Activated B cell treated with CpG ODN at 0.5 μM for 24 hours (primary cell): ENCODE data around the gene MSL3B.

Experiments
- ATAC-seq: fragments of 200-7000 bp; cut with Tn5 transposase; one replicate; pipeline ENCODE4 v1.10.0; 2021; ENCODE audit warnings: low read depth, mild to moderate bottlenecking, moderate library complexity
- CTCF ChIA-PET: fragments of 350-600 bp; sonication (Branson Sonifier 250); formaldehyde crosslinking; loops from one replicate; lab custom pipeline; 2021; ENCODE audit warnings: antibody characterized with exemption; lab: Charles Lee
- POLR2A ChIA-PET: fragments of 350-600 bp; sonication (Branson Sonifier 250); formaldehyde crosslinking; loops from one replicate; lab custom pipeline; 2021; ENCODE audit warnings: antibody characterized with exemption; lab: Charles Lee
- DNase-seq: peaks from one replicate; pipeline ENCODE4 v3.0.0; 2022
- H3K27ac Mint-ChIP-seq: one replicate; pipeline ENCODE4 v1.8.0; 2020; ENCODE audit warnings: mixed read lengths
- H3K27me3 Mint-ChIP-seq: one replicate; pipeline ENCODE4 v1.8.0; 2021; ENCODE audit warnings: mixed read lengths
- H3K36me3 Mint-ChIP-seq: one replicate; pipeline ENCODE4 v1.8.0; 2021; ENCODE audit warnings: low read depth, mixed read lengths
- H3K4me1 Mint-ChIP-seq: one replicate; pipeline ENCODE4 v1.8.0; 2021; ENCODE audit warnings: mixed read lengths
- H3K4me3 Mint-ChIP-seq: one replicate; pipeline ENCODE4 v1.8.0; 2020; ENCODE audit warnings: mild to moderate bottlenecking, mixed read lengths
- H3K9me3 Mint-ChIP-seq: one replicate; pipeline ENCODE4 v1.8.0; 2020; ENCODE audit warnings: mixed read lengths
- intact Hi-C: fragments of 100-400 bp; cut with micrococcal nuclease; formaldehyde crosslinking; loops from one replicate; pipeline ENCODE4 v1.15.1; 2024
- TF ChIP-seq, protein P1 (sequence below): fragments of 200-600 bp; IDR thresholded peaks from one replicate; pipeline ENCODE4 v1.8.0; 2022; ENCODE audit warnings: antibody characterized with exemption, mild to moderate bottlenecking

The MSL3B gene

DNA sequence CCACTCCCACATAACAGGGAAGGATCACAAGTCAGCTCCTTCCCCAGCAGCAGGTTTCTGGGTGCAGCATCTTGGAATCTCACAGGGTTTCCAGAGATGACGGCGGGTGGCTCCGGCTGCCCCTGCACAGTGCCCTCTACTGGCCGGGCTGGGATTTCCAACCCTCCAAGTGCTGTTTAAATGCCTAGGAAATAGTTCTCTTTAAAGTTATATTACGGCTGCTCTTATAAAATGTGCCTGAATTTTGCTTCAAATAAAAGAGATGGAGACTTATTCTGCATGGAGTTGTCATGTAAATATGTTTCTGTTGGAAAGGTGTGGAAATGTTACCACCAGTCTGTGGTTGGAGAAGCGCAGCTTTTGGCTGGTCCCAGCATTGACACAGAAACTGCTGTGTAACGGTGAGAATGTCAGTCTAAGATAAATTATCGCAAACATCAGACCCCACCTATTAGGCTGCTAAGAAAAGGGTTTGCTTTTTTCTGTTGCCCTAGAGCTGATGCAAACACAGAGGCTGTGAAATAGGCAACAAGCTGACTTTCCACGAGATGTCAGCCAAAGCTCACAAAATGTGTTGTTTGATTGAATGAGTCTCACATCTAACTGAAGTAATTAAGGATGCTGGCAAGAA, 10.6 kb downstream of the MSL3B start:
- peaks cover 5% of the 10 kb centered on the region for H3K27me3 Mint-ChIP-seq
- H3K36me3 Mint-ChIP-seq = peaks cover 7% of the 10 kb centered on the region
- DNase-seq (peak; percentile 27), ATAC-seq (no peak)
- H3K4me1 Mint-ChIP-seq = peaks cover 22% of the 10 kb centered on the region
- no peak overlapping the region for H3K4me3 Mint-ChIP-seq
- POLR2A ChIA-PET = no interaction called here
- CTCF ChIA-PET = interaction anchor here (0.8 to 1.1 kb wide), 2 partner anchors 643 to 687 kb away, joined by 5 to 7 read pairs; no protein-coding TSS in a partner anchor
- no peak overlapping the region for H3K27ac Mint-ChIP-seq
- intact Hi-C loops = no loop called here
- TF ChIP-seq, protein P1, sequence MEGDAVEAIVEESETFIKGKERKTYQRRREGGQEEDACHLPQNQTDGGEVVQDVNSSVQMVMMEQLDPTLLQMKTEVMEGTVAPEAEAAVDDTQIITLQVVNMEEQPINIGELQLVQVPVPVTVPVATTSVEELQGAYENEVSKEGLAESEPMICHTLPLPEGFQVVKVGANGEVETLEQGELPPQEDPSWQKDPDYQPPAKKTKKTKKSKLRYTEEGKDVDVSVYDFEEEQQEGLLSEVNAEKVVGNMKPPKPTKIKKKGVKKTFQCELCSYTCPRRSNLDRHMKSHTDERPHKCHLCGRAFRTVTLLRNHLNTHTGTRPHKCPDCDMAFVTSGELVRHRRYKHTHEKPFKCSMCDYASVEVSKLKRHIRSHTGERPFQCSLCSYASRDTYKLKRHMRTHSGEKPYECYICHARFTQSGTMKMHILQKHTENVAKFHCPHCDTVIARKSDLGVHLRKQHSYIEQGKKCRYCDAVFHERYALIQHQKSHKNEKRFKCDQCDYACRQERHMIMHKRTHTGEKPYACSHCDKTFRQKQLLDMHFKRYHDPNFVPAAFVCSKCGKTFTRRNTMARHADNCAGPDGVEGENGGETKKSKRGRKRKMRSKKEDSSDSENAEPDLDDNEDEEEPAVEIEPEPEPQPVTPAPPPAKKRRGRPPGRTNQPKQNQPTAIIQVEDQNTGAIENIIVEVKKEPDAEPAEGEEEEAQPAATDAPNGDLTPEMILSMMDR = no peak
- no peaks in the 10 kb centered on the region for H3K9me3 Mint-ChIP-seq

DNA sequence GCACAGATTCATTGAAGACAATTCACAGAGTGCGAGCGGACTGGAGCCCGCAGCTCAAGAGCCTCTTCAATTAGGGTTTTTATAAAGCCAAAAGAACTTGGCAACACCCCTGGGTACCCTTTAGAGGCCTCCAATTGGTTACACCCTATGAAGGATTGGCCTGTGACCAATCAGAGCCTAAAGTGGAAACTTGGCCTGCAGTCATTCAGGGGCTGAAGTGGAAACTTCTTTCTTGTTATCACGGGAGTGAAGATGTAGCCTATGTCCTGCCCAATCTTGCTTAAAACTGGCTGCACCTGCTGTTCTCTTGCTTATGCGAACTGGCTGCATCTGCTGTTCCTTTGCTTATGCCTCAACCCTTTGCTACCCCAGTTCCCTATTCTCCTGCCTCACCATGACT, 12.0 kb downstream of the MSL3B start:
- H3K27ac Mint-ChIP-seq = no peak overlapping the region
- H3K9me3 Mint-ChIP-seq = no peaks in the 10 kb centered on the region
- intact Hi-C loops = no loop called here
- H3K4me3 Mint-ChIP-seq = peak overlapping the region; percentile 42
- H3K36me3 Mint-ChIP-seq = peaks cover 7% of the 10 kb centered on the region
- peaks cover 22% of the 10 kb centered on the region for H3K4me1 Mint-ChIP-seq
- DNase-seq (no peak), ATAC-seq (no peak)
- peaks cover 9% of the 10 kb centered on the region for H3K27me3 Mint-ChIP-seq
- TF ChIP-seq, protein P1 = no peak
- ChIA-PET CTCF (no interaction called here), POLR2A (no interaction called here)

DNA sequence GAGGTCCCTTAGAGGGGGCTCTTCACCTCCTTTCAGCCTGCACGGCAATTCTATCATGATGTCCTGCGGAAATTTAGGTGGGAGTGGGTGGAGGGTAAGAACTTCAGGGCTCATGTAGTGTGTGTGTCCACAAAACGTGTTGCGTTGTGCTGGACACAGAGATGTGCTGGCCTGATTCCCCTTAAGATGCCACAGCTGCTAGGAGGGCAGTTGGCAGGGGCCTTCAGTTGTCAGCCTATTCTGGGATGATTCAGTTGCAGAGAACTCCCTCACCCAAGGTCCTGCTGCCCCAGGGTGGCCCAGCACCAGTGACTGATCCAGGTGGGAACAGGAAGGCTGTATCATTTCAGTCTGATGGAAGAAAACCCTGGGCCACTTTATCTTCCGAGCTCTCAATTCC, 12.8 kb downstream of the MSL3B start:
- TF ChIP-seq, protein P1 = no peak
- ChIA-PET CTCF (no interaction called here), POLR2A (no interaction called here)
- Mint-ChIP-seq H3K4me3 (peak overlapping the region; percentile 30), H3K27ac (no peak overlapping the region), H3K36me3 (peaks cover 7% of the 10 kb centered on the region), H3K9me3 (no peaks in the 10 kb centered on the region), H3K27me3 (peaks cover 8% of the 10 kb centered on the region), H3K4me1 (peaks cover 22% of the 10 kb centered on the region)
- no peak for ATAC-seq
- intact Hi-C loops = no loop called here
- no peak for DNase-seq

DNA sequence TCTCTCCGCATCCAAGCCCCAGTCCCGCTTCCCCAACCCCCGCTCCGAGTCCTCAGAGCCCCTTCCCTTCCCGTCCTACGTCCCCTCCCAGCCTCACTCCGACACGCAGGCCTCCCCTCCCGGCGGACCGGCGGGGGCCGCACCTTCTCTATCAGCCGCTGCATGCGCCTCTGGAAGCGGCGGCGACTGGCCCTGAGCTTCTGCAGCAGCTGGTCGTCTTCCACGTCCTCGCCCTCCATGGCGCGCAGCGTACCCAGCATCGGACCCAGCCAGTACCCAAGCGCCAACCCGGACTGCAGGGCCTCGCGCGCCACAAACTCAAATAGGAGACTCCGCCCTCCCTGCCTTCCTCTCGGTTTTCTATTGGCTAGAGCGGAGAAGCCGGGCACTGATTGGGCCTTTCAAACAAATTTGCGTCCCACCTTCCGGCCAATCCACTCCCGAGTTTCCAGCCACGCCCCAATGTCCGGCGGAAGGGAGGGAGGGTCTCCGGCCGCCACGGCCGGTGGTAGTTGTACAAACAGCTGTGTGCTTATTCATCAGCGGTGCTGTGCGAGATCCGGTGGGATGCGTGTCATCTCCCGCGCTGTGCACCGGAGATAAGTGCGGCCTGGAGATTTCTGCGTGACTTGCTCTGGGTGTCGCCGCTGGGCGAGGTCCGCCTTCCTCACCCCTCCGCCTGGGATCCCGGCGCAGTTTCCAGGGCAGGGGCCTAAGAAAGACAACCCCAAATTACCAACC, 13.8 kb downstream of the MSL3B start, which contains the start of gene HJURP:
Gene HJURP (minus strand): TSS at position 295 of the 741 bp plus-strand sequence. CDS start 35 bp downstream, at position 260.
- Mint-ChIP-seq H3K36me3 (peaks cover 7% of the 10 kb centered on the region), H3K27ac (peak within 1 kb of the TSS; percentile 81), H3K4me3 (peak within 1 kb of the TSS; percentile 97), H3K27me3 (peaks cover 7% of the 10 kb centered on the region), H3K4me1 (peaks cover 22% of the 10 kb centered on the region), H3K9me3 (no peaks in the 10 kb centered on the region)
- POLR2A ChIA-PET = no interaction called here
- DNase-seq (peak; percentile 82), ATAC-seq (peak; percentile 99)
- intact Hi-C loops = loop anchor here (1.0 kb wide), 2 partner anchors 14 to 646 kb away; partner anchors contain the start of gene MSL3B
- TF ChIP-seq, protein P1 = no peak
- CTCF ChIA-PET = no interaction called here

DNA sequence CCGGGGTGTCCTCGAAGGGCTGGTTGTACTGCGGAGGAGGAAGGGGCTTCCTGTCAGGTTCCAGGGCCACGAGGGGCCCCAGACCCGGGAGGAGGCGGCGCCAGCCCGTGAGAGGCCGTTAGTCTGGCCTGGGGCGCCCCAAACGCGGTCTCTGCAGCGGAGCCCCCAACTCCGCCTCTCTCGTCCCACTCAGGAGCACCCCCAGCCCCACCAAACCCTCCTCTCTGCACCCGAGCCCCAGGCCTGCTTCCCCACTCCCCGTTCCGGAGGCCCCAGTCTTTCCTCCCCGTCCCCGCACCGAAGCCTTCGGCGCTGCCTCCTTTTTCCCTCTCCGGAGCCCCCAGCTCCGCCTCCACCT, 14.3 kb downstream of the MSL3B start:
- DNase-seq (no peak), ATAC-seq (no peak)
- CTCF ChIA-PET = no interaction called here
- Mint-ChIP-seq H3K4me3 (peak overlapping the region; percentile 97), H3K36me3 (peaks cover 7% of the 10 kb centered on the region), H3K4me1 (peaks cover 22% of the 10 kb centered on the region), H3K27me3 (peaks cover 7% of the 10 kb centered on the region), H3K27ac (no peak overlapping the region), H3K9me3 (no peaks in the 10 kb centered on the region)
- TF ChIP-seq, protein P1 = no peak
- POLR2A ChIA-PET = no interaction called here
- intact Hi-C loops = loop anchor here (1.0 kb wide), 2 partner anchors 14 to 646 kb away; partner anchors contain the start of gene MSL3B
